Stimulated activated CD4-positive, alpha-beta T cell treated with anti-CD3 and anti-CD28 coated beads, Interleukin-4, amount 100 ng/mL, for 1 hour (primary cell): ENCODE measurements around the gene RALGAPA2.
"Not testable (repeated sequence)": the region's sequence is repeated elsewhere in the genome, so short reads cannot be mapped to it uniquely, and the experiment has no call there.

ENCODE experiments used
- DNase-seq: peaks from one replicate; pipeline ENCODE4 v3.0.0-alpha.2; 2020

Gene RALGAPA2

DNA sequence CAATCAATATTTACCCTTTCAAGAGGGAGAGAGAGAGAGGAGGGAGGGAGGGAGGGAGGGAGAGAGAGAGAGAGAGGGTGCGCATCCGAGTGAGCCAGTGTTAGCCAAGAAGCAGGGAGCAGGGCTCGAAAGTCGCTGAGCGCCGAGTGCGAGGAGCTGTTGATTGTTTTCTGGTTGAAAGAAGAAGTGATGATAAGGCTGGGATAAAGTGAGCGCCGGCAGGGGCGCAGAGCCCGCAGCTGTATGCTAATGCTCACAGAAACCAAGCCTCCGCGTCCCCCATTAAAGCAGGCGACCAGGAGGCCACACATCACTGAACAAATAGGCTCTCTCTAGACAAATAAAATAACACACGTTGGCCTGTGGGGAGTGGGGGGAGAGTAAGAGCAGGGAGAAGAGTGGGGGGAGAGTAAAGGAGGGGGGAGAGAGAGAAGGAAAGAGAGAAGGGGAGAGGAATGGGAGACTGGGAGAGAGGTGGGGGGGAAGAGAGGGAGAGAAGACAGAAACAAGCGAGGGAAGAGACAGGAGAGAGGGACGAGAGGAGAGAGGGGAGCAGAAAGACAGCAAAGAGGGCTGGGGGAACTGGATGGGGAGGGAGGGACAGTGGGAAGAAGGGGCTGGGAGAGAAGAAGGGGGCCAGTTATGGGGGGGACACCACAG lies 349.5 kb downstream of the RALGAPA2 start:
- DNase-seq = no peak

DNA sequence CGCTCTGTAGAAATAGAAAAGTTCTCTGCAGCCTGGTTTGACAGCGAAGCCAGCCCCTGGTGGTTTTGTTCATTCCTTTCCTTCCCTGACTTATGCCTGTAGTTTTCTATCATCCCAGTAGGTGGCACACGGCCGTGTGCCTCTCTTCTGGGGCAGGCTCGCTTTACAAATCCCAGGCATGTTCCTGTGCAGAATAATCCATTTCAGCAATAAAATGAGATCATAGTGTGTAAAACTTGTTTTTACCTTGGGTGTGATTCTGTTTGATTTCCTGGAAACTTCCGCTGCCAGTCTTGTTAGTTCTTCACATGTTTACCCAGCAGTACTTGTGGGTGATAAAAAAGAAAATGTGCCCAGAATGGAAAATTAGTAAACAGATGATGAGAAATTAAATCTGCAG lies 352.0 kb downstream of the RALGAPA2 start:
- no peak for DNase-seq

DNA sequence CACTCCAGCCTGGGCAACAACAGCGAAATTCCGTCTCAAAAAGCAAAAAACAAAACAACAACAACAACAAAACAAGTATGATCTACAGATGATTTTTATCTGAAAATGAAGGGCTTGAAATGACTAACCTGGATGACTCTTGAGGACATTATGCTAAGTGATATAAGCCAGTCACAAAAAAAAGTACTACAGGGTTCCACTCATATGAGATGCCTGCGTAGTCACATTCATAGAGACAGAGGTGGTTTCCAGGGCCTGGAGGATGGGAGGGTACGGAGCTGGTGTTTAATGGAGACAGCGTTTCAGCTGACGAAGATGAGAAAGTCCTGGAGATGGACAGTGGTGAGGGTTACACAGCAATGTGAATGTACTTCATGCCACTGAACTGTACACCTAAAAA lies 352.8 kb downstream of the RALGAPA2 start:
- no peak for DNase-seq

DNA sequence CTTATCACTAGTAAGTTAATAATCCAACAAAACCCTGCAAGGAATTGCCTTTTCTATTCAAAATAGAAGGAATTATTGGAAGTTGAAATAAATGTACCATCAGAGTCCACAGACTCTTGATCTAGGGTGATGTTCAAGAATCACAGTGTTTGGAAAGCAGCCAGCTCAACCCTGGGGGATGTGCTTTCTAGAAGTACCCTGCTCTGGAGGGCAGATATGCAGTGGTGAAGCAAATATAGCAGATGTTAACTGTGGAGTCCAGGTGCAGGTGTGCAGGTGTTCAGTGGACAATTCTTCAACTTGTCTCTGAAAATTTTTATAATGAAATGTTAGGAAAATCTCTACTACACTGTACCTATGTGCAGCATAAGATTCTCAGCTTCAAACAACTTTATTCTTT lies 353.6 kb downstream of the RALGAPA2 start:
- DNase-seq = no peak

DNA sequence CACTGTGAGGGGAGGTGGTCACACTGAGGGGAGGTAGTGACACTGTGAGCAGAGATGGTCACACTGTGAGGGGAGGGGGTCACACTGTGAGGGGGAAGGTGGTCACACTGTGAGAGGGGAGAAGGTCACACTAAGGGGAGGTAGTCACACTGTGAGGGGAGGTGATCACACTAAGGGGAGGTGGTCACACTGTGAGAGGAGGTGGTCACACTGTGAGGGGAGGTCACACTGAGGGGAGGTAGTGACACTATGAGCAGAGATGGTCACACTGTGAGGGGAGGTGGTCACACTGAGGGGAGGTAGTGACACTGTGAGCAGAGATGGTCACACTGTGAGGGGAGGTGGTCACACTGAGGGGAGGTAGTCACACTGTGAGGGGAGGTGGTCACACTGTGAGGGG lies 356.9 kb downstream of the RALGAPA2 start:
- not testable (repeated sequence) for DNase-seq

DNA sequence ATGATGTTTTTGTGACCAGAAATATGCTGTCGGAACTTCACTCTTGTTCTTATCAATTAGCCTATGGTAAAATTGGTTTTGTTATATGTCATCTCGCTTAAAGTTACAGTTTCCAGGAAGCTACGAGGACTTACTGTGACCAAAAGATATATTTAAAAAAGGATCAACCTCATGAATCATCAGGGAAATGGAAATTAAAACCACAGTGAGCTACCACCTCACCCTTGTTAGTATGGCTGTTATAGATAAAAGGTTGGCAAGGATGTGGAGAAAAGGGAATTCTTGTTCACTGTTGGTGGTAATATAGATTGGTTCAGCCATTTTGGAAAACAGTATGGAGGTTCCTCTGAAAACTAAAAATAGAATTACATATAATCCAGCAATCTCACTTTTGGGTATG lies 358.9 kb downstream of the RALGAPA2 start:
- no peak for DNase-seq

DNA sequence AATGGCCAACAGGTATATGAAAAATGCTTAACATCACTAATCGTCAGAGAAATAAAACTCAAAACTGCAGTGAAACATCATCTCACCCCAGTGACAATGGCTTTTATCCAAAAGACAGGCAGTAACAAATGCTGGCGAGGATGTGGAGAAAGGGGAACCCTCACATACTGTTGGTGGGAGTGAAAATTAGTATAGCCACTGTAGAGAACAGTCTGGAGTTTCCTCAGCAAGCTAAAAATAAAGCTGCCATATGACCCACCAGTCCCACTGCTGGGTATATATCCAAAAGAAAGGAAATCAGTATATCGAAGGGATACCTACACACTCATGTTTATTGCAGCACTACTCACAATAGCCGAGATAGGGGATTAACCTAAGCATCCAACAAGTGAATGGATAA lies 368.0 kb downstream of the RALGAPA2 start:
- DNase-seq = no peak

DNA sequence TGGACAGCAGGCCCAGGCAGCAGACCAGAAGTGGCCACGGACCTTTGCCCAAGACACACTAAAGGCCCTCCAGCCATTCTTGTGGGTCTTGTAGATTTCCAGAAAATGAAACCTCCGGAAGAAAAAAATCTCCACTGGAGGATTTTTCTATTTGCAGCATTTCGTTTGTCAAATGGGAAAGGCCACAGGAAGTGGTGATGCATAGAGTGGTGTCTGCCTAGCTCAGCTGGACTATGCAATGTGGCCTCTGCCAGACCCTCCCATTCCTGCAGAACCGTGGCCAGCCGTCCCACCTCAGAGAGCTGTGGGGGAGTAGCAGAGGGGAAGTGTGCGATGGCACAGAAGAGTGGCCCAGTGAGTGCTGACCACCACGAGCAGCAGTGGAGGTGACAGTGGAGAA lies 368.5 kb downstream of the RALGAPA2 start:
- no peak for DNase-seq
